ENCODE data around the gene OSBPL7.

The OSBPL7 gene

GRCh38 chr17:47850692-47851573, 29.3 kb upstream of the OSBPL7 start, which contains the start of gene SP6 (continued):
- TF ChIP-seq ZNF529 (tag by site-specific recombination; IDR thresholded peaks at IDR 0.05; ENCODE audit: insufficient replicate concordance) (no peak), ZNF777 (tag by site-specific recombination; IDR thresholded peaks at IDR 0.05; ENCODE audit: borderline replicate concordance) (peak; percentile 70; the same call in 1 of the 2 replicates), ZNF645 (tag by site-specific recombination; IDR thresholded peaks at IDR 0.05) (no peak), ZNF350 (tag by site-specific recombination; IDR thresholded peaks at IDR 0.05) (no peak), PATZ1 (tag by site-specific recombination; IDR thresholded peaks at IDR 0.05) (peak; percentile 76), ZNF660 (tag by site-specific recombination; IDR thresholded peaks at IDR 0.05) (peak; percentile 54; the same call in 1 of the 2 replicates), GFI1B (tag by site-specific recombination; IDR thresholded peaks at IDR 0.05) (no peak), ZFP41 (tag by site-specific recombination; IDR thresholded peaks at IDR 0.05; ENCODE audit: borderline replicate concordance) (no peak), ZNF768 (tag by site-specific recombination; IDR thresholded peaks at IDR 0.05) (no peak), PRDM2 (tag by site-specific recombination; IDR thresholded peaks at IDR 0.05; ENCODE audit: borderline replicate concordance) (no peak), CTCF (tag by site-specific recombination; IDR thresholded peaks at IDR 0.05) (peak; percentile 70), ZNF19 (tag by site-specific recombination; IDR thresholded peaks at IDR 0.05; ENCODE audit: low read depth) (no peak), TRIM28 (IDR thresholded peaks at IDR 0.05; ENCODE audit: borderline replicate concordance, low read length) (no peak), KLF1 (tag by site-specific recombination; IDR thresholded peaks at IDR 0.05) (peak; percentile 91), ZBTB20 (tag by site-specific recombination; IDR thresholded peaks at IDR 0.05) (peak; percentile 75), GLIS2 (tag by site-specific recombination; IDR thresholded peaks at IDR 0.05) (peak; percentile 84), ZNF830 (tag by site-specific recombination; IDR thresholded peaks at IDR 0.05; ENCODE audit: low read depth) (no peak), ZNF558 (tag by site-specific recombination; IDR thresholded peaks at IDR 0.05) (no peak), ZNF121 (tag by site-specific recombination; IDR thresholded peaks at IDR 0.05) (no peak), ZNF747 (tag by site-specific recombination; IDR thresholded peaks at IDR 0.05) (no peak), ZNF626 (tag by site-specific recombination; IDR thresholded peaks at IDR 0.05) (no peak), ZFP69B (tag by site-specific recombination; IDR thresholded peaks at IDR 0.05) (no peak), ZNF23 (tag by site-specific recombination; IDR thresholded peaks at IDR 0.05; ENCODE audit: borderline replicate concordance) (no peak), ZNF521 (tag by site-specific recombination; IDR thresholded peaks at IDR 0.05) (no peak), ZBTB48 (tag by site-specific recombination; IDR thresholded peaks at IDR 0.05) (peak; percentile 27; the same call in 1 of the 2 replicates), ZNF155 (tag by site-specific recombination; IDR thresholded peaks at IDR 0.05) (no peak), BCL6B (tag by site-specific recombination; IDR thresholded peaks at IDR 0.05) (no peak), SP7 (tag by site-specific recombination; IDR thresholded peaks at IDR 0.05) (peak; percentile 31; the same call in 1 of the 2 replicates)

Measured in HEK293 (cell line).